Activated T-cell treated with anti-CD3 and anti-CD28 coated beads, Interleukin-2, amount 50 U/mL, for 24 hours (primary cell): ENCODE results near the gene CMSS1.
"Not testable (repeated sequence)": the region's sequence is repeated elsewhere in the genome, so short reads cannot be mapped to it uniquely, and the experiment has no call there.

Experiments
- DNase-seq: peaks from one replicate; pipeline ENCODE4 v3.0.0-alpha.2; 2020
- H3K27ac Mint-ChIP-seq: 2 replicates; pipeline ENCODE4 v1.8.0; 2020; ENCODE audit warnings: mild to moderate bottlenecking, mixed read lengths
- H3K27me3 Mint-ChIP-seq: 2 replicates; pipeline ENCODE4 v1.8.0; 2020; ENCODE audit warnings: mixed read lengths
- H3K36me3 Mint-ChIP-seq: 2 replicates; pipeline ENCODE4 v1.8.0; 2020; ENCODE audit warnings: low read depth, mixed read lengths
- H3K4me1 Mint-ChIP-seq: 2 replicates; pipeline ENCODE4 v1.8.0; 2020; ENCODE audit warnings: low read depth, mixed read lengths
- H3K4me3 Mint-ChIP-seq: 2 replicates; pipeline ENCODE4 v1.8.0; 2020; ENCODE audit warnings: mild to moderate bottlenecking, moderate library complexity, mixed read lengths
- H3K9me3 Mint-ChIP-seq: 2 replicates; pipeline ENCODE4 v1.8.0; 2020; ENCODE audit warnings: mixed read lengths

The CMSS1 gene

GRCh38 chr3:100213891-100214573 lies 396.4 kb downstream of the CMSS1 start:
- peaks cover 3% of the 10 kb centered on the region for H3K27me3 Mint-ChIP-seq
- no peak overlapping the region for H3K4me3 Mint-ChIP-seq
- no peak for DNase-seq
- no peak overlapping the region for H3K27ac Mint-ChIP-seq
- peaks cover 2% of the 10 kb centered on the region for H3K9me3 Mint-ChIP-seq
- H3K36me3 Mint-ChIP-seq = no peaks in the 10 kb centered on the region
- peaks cover 18% of the 10 kb centered on the region for H3K4me1 Mint-ChIP-seq

GRCh38 chr3:100214574-100214964 lies 396.9 kb downstream of the CMSS1 start:
- Mint-ChIP-seq H3K4me3 (no peak overlapping the region), H3K36me3 (no peaks in the 10 kb centered on the region), H3K27me3 (peaks cover 3% of the 10 kb centered on the region), H3K9me3 (peaks cover 7% of the 10 kb centered on the region), H3K4me1 (peaks cover 17% of the 10 kb centered on the region), H3K27ac (no peak overlapping the region)
- DNase-seq = no peak

- Mint-ChIP-seq H3K4me1 (no peaks in the 10 kb centered on the region), H3K27ac (no peak overlapping the region), H3K36me3 (no peaks in the 10 kb centered on the region), H3K9me3 (peaks cover 12% of the 10 kb centered on the region), H3K27me3 (peaks cover 8% of the 10 kb centered on the region), H3K4me3 (no peak overlapping the region)
- DNase-seq = no peak
Observed at GRCh38 chr3:100216713-100217112, 399.1 kb downstream of the CMSS1 start.

- Mint-ChIP-seq H3K27ac (no peak overlapping the region), H3K4me1 (no peaks in the 10 kb centered on the region), H3K27me3 (peaks cover 4% of the 10 kb centered on the region), H3K36me3 (no peaks in the 10 kb centered on the region), H3K4me3 (no peak overlapping the region), H3K9me3 (peaks cover 12% of the 10 kb centered on the region)
- DNase-seq = no peak
Observed at GRCh38 chr3:100221159-100221558, 403.5 kb downstream of the CMSS1 start.

- Mint-ChIP-seq H3K4me3 (no peak overlapping the region), H3K36me3 (no peaks in the 10 kb centered on the region), H3K4me1 (peaks cover 4% of the 10 kb centered on the region), H3K9me3 (peaks cover 5% of the 10 kb centered on the region), H3K27ac (no peak overlapping the region), H3K27me3 (peaks cover 4% of the 10 kb centered on the region)
- no peak for DNase-seq
Observed at GRCh38 chr3:100225193-100225592, 407.5 kb downstream of the CMSS1 start.

GRCh38 chr3:100225883-100226282 lies 408.2 kb downstream of the CMSS1 start:
- no peak for DNase-seq
- peaks cover 1% of the 10 kb centered on the region for H3K9me3 Mint-ChIP-seq
- no peak overlapping the region for H3K27ac Mint-ChIP-seq
- H3K27me3 Mint-ChIP-seq = peaks cover 1% of the 10 kb centered on the region
- H3K36me3 Mint-ChIP-seq = no peaks in the 10 kb centered on the region
- H3K4me1 Mint-ChIP-seq = peaks cover 4% of the 10 kb centered on the region
- no peak overlapping the region for H3K4me3 Mint-ChIP-seq

GRCh38 chr3:100226712-100227429 lies 409.2 kb downstream of the CMSS1 start:
- Mint-ChIP-seq H3K36me3 (no peaks in the 10 kb centered on the region), H3K27ac (no peak overlapping the region), H3K9me3 (no peaks in the 10 kb centered on the region), H3K4me3 (no peak overlapping the region), H3K27me3 (no peaks in the 10 kb centered on the region), H3K4me1 (peaks cover 4% of the 10 kb centered on the region)
- no peak for DNase-seq

- DNase-seq = no peak
- Mint-ChIP-seq H3K4me1 (peaks cover 4% of the 10 kb centered on the region), H3K36me3 (no peaks in the 10 kb centered on the region), H3K27me3 (no peaks in the 10 kb centered on the region), H3K9me3 (no peaks in the 10 kb centered on the region), H3K4me3 (no peak overlapping the region), H3K27ac (no peak overlapping the region)
Observed at GRCh38 chr3:100227511-100227921, 409.9 kb downstream of the CMSS1 start.

GRCh38 chr3:100228247-100228646 lies 410.6 kb downstream of the CMSS1 start:
- Mint-ChIP-seq H3K27ac (no peak overlapping the region), H3K4me1 (peaks cover 4% of the 10 kb centered on the region), H3K9me3 (no peaks in the 10 kb centered on the region), H3K36me3 (no peaks in the 10 kb centered on the region), H3K27me3 (no peaks in the 10 kb centered on the region), H3K4me3 (no peak overlapping the region)
- DNase-seq = no peak

- not testable (repeated sequence) for H3K9me3 Mint-ChIP-seq, H3K4me1 Mint-ChIP-seq, DNase-seq, H3K27ac Mint-ChIP-seq, H3K27me3 Mint-ChIP-seq, H3K36me3 Mint-ChIP-seq, H3K4me3 Mint-ChIP-seq
Observed at GRCh38 chr3:100229188-100229587, 411.5 kb downstream of the CMSS1 start.

- H3K27me3 Mint-ChIP-seq = no peaks in the 10 kb centered on the region
- H3K9me3 Mint-ChIP-seq = no peaks in the 10 kb centered on the region
- peaks cover 4% of the 10 kb centered on the region for H3K4me1 Mint-ChIP-seq
- H3K4me3 Mint-ChIP-seq = no peak overlapping the region
- DNase-seq = no peak
- no peaks in the 10 kb centered on the region for H3K36me3 Mint-ChIP-seq
- no peak overlapping the region for H3K27ac Mint-ChIP-seq
Observed at GRCh38 chr3:100230710-100231109, 413.0 kb downstream of the CMSS1 start.
